Breast epithelium (tissue), 3 donors: ENCODE data around the gene ZNF503.

Experiments used
- CTCF ChIP-seq, 3 donors: fragments of 450-650 bp; IDR thresholded peaks; one replicate each; pipeline ENCODE4 v1.5.1; 2016 to 2017; ENCODE audit warnings: antibody characterized with exemption in 3 of 3, mild to moderate bottlenecking in 3 of 3, moderate library complexity in 3 of 3
- POLR2AphosphoS5 ChIP-seq, 3 donors: sonication (generic); formaldehyde crosslinking; IDR thresholded peaks; one replicate each; pipeline ENCODE4 v1.6.1; 2017; ENCODE audit warnings: antibody characterized with exemption in 3 of 3

DNA sequence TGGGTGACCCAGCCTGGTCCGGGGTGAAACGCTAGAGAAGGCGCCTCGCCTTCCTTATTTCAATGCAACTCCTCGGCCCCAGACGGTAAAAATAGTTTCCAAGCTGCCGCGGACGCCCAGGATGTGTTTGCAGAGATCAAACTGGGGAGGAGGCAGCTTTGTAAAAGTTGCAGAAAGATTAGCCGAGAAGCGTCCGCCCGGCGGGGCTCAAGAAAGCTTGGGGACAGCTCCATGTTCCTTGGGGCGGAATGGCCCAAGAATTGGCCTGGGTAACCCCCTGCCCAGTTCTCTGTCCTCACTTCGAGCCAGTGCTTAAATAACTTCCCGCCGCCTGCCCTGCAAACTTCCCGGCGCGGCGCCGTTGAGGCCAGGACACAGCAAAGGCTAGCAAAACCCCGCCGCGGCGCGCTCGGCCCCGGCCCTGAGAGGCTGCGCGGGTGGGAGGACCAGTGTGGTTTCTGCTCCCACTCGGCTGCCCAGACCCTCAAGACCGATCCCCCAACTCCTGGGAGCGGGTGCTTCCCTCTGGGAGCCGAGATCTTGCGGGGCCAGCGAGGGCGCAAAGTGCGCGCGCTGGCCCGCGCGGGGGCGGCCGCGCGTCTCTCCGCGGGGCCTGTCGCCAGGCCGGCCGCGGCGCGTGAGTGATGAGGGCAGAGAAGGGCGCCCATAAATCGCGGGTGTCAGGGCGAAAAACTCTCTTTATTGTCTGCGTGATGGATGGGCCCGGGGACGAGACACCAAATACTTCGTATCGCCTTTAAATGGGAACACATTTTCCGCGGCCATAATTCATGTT, 6.3 kb upstream of the ZNF503 start:
- TF ChIP-seq CTCF (IDR thresholded peaks at IDR 0.05) (no peak), POLR2AphosphoS5 (IDR thresholded peaks at IDR 0.05) (no peak)
